ENCODE results near the gene PRR36.

PRR36 gene

DNA sequence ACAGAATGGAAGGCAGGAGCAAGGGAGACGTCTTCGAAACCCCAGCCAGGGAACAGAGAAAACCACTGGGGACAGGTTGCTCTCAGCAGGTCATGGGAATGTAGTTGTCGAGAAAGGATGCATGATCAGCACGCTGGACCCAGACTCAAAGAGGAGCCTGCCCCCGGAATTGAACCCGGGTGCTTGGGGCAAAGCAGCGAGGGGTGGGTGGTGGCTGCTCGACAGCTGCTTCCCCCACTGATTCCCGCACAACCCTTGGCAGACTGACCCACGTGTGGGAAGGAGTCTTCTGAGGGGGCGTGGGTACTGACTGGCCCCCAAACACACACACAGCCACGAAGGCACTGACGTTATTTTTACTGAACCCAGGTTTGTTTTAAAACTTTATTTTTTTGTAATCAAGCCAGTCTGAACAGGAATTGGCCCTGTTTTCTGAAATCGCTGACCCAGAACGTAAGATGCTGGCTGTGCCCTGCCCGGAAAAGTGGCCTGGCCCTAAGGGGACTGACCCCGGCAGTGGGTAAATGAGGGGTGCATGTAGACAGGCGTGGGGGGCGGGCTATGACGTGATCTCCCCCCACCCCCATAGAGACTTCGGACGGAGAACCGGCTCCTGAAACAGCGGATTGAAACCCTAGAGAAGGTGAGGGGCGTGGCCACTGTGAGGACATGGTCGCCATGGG, 18.6 kb downstream of the PRR36 start:
- DNase-seq (ENCODE audit: low read depth) = no peak
- H3K4me3 ChIP-seq (ENCODE audit: low read length) = no peak overlapping the region

DNA sequence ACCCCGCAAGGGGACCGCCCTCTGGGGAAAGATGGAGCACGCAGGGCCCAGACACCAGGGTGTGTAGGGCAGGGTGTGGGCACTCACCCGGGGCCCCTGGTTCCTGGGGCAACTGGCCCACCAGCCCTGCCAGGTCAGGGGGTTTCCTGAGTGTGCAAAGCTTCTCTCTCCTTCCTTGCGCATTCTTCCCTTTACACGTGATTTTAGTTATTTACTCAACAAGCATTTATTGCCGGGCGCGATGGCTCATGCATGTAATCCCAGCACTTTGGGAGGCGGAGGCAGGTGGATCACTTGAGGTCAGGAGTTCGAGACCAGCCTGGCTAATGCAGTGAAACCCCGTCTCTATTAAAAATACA, 20.4 kb downstream of the PRR36 start:
- TF ChIP-seq, protein P1, sequence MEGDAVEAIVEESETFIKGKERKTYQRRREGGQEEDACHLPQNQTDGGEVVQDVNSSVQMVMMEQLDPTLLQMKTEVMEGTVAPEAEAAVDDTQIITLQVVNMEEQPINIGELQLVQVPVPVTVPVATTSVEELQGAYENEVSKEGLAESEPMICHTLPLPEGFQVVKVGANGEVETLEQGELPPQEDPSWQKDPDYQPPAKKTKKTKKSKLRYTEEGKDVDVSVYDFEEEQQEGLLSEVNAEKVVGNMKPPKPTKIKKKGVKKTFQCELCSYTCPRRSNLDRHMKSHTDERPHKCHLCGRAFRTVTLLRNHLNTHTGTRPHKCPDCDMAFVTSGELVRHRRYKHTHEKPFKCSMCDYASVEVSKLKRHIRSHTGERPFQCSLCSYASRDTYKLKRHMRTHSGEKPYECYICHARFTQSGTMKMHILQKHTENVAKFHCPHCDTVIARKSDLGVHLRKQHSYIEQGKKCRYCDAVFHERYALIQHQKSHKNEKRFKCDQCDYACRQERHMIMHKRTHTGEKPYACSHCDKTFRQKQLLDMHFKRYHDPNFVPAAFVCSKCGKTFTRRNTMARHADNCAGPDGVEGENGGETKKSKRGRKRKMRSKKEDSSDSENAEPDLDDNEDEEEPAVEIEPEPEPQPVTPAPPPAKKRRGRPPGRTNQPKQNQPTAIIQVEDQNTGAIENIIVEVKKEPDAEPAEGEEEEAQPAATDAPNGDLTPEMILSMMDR (conservative IDR thresholded peaks at IDR 0.05; ENCODE audit: low read depth, low read length) = no peak
- no peak overlapping the region for H3K4me3 ChIP-seq (ENCODE audit: low read length)
- no peak for DNase-seq (ENCODE audit: low read depth)

More for the DNA sequence above, 18.6 kb downstream of the PRR36 start:
- TF ChIP-seq, protein P1 (conservative IDR thresholded peaks at IDR 0.05; ENCODE audit: low read depth, low read length) = no peak

DNA sequence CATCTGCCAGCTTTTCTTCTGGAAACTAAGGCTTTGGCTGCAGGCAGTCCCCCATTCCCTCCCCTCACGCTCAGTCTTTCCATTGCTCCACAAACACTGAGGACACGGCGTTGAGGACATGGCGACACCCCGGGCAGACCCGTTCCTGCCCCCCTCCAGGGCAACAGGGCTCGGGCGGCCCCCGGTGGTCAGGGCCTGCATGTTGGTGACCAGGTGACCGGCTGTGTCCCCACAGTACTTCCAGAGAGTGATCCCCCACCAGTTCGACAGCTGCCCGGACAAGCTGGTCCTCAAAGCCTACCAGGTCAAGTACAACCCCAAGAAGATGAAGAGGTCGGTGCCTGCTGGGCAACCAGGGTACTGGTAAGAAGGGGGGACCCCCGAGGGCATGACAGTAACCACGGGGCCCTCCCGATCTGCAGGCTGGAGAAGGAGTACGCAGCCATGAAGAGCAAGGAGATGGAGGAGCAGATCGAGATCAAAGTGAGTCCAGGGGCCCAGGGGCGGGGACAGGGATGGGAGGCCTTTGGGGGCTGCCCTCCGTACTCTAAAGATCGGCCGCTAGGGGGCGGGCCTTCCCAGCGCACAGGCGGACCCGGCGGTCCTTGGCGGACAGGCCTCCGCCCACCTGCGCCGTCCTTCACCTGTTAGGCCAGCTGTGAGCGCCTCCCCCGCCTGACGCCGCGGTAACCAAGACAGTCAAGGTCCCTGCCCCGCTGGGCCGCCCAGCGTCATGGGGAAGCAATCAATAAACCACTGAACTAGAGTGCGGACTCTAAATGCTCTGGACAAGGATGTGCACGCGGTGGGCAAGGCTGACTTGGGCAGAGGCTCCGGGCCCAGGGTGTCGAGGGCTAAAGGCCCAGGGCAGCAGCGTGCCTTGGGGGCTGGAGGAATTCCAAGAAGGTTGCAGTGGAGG, 21.1 kb downstream of the PRR36 start:
- H3K4me3 ChIP-seq (ENCODE audit: low read length) = no peak overlapping the region
- DNase-seq (ENCODE audit: low read depth) = no peak
- TF ChIP-seq, protein P1 (conservative IDR thresholded peaks at IDR 0.05; ENCODE audit: low read depth, low read length) = peak; percentile 79

DNA sequence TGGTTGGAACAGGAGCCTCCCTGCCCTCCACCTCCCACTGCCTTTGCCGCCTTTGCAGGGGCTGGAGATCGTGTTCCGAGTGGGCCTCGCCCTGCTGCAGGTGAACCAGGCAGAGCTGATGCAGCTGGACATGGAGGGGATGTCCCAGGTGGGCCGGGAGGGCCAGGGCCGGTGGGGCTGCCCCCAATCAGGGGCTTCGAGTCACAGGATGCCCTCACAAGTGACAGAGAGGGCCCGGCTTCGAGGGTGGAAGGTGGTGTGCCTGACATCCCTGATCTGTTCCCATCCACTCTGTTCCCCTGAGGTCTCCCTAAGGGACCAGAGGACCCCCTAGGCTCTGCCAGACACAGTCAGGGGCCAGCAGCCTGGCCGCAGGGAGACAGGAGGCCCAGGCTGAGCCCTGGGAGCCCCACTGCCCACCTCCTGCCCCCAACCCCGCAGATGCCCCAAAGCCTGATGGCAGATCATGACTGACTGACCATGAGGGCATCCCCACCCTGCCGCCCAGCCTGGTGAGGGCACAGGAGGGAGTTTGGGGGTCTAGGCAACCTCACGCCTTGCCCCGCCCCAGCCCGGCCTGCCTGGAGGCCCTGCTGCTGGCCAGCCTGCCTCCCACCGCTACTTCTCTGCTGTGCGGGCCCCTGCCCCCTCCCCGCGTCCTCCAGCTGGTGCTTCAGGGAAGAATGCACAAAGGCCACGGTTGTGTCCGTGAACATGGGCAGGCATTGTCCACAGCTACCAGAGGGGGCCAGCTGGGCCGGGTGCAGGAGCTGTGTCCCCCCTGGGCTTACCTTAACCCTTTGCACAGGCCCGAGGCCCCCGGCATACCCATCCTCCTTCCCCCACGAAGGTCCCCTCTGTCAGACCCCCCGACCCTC, 22.3 kb downstream of the PRR36 start:
- H3K4me3 ChIP-seq (ENCODE audit: low read length) = no peak overlapping the region
- no peak for DNase-seq (ENCODE audit: low read depth)
- TF ChIP-seq, protein P1 (conservative IDR thresholded peaks at IDR 0.05; ENCODE audit: low read depth, low read length) = no peak

DNA sequence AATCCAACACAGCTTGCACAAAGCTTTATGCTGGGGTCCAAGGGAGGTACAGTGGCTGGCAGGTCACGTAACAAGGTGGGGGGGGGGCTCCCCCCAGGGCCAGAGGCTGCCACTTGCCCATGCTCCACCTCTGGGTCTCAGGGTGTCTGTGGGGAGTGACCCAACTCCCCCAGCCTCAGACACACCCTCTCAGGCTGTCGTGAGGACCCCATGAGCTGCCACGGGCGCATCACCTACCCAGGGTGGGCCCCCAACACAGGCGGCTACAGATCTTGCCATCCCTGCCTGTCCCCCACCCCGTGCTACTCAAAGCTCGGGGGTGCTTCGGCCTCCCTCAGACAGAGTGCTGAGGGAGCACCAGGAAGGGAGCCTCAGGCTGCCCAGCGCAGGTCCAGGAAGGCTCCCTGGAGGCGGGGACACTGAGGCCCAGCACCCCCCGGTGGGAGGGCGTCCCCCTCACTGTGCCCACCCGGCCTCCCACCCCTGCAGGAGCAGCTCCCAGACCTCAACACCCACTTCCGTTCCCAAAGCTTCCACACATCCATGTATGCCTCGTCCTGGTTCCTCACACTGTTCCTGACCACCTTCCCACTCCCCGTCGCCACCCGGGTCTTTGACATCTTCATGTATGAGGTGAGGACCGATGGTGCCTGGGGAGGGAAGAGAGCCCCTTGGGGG, 23.1 kb downstream of the PRR36 start:
- TF ChIP-seq, protein P1 (conservative IDR thresholded peaks at IDR 0.05; ENCODE audit: low read depth, low read length) = no peak
- H3K4me3 ChIP-seq (ENCODE audit: low read length) = no peak overlapping the region
- no peak for DNase-seq (ENCODE audit: low read depth)

DNA sequence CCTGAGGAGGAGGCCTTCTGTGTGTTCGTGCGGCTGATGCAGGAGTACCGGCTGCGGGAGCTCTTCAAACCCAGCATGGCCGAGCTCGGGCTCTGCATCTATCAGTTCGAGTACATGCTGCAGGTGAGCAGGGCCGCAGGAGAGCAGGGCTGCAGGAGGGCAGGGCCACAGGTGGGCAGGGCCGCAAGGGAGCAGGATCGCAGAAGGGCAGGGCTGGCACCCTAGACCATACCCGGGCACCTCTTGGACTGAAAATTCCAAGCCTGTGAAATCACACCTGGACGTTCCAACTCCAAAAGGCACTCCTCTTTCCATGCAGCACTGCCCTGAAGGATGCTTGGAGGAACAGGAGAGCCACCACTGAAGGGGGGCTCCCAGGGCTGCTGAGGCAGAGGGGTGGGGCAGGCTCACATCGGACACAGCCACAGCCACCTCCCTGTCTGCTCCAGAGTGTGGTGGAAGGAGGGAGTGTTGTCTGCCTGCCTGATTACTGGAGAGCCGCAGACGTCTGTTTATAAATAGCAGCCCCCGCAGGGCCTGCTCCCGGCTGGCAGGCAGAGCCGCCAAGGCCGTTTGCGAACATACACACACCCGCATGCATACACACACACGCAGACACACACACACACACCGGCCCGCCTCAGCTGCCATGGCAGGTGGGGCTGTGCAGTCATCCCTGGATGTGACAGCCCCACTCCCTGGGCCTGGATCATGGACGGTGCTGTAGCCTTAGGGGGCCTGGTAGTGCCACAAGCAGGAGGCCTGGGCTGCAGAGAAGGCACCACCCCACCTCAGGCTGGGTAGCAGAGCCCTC, 24.0 kb downstream of the PRR36 start:
- DNase-seq (ENCODE audit: low read depth) = no peak
- no peak overlapping the region for H3K4me3 ChIP-seq (ENCODE audit: low read length)
- TF ChIP-seq, protein P1 (conservative IDR thresholded peaks at IDR 0.05; ENCODE audit: low read depth, low read length) = no peak

All from retinal pigment epithelial cell (primary cell).